Amniotic epithelial cell (primary cell): ENCODE data around the gene KANSL3.
"Not testable (repeated sequence)": the region's sequence is repeated elsewhere in the genome, so short reads cannot be mapped to it uniquely, and the experiment has no call there.

Experiments
- DNase-seq: peaks from one replicate; pipeline ENCODE4 v3.0.0-alpha.2; 2010; ENCODE audit warnings: low read depth

KANSL3 gene

DNA sequence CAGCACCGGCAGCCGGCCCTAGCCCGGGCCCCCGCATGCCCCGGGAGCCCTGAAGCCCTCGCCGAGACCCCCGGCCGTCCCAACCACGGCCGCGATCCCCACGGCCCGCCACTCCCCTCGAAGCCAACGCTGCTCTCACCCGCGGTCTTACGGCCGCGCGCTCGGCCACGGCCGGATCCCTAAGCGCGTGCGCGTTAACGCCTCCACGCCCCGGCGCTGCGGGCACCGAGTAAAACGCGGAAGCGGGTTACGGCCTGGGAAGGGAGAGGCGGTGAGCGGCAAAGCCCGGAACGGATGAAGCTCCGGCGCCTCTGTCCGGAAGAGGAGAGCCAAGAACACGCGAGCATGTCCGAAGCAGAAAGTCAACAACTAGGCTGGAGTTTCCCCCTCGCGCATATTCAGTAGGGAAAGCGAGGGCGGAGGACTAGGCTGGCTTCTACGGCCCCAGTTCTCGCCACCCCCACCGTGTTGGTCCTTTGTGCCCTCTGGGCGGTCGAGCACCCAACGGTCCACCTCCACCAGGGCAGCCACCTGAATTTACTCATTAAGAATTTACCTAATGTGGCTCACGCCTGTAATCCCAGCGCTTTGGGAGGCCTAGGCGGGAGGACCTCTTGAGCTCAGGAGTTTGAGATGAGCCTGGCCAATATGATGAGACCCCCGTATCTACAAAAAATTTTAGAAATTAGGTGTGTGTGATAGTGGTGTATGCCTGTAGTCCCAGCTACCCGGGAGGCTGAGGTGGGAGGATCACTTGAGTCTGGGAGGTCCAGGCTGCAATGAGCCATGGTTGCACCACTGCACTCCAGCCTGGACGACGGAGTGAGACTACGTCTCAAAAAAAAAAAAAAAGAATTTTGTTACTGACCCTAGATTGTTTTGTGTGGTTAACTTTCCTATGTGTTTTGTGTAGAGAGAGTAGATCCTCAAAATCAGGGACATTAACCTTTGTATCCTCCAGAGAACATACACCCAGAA lies at the start of gene KANSL3:
Gene KANSL3 (minus strand): TSS at position 169 of the 978 bp plus-strand sequence. CDS start 1,177 bp downstream, outside the sequence.
- DNase-seq = peak; percentile 92

- no peak for DNase-seq
Measured at GRCh38 chr2:96687266-96687665, 49.2 kb upstream of the KANSL3 start.

- peak; percentile 35 for DNase-seq
Measured at GRCh38 chr2:96685577-96686459, 47.7 kb upstream of the KANSL3 start.

DNA sequence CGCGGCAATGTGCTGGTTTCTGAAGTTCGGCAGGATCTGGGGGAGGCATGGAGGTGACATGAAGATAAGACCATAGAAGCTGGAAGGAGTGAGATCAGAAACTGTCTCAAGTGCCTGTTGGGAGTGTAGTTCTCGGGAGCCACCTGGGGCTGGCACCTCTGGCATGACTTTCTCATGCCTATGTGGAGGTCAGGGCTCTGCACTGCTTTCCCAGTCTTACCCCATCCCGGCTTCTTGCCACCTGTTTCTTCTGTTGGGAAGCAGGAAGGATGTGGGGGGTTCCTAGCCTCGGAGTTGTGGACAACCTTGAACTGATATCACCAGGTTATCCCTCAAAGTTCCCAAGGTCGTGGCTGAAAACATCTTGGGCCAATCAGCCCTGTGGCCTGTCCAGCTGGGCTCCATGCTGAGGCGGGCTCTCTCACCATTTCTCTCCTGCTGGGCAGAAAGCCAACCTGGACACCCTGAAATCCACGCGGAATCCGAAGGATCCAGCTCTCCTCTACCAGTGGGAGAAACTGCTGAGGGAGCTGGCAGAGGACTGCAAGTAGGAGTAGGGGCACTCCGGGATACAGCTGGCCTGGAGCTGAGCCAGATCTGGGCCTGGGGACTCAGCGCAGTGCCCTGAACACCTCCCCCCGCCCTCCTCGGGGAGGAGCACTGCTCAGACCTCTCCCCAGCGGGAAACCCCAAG lies 46.9 kb upstream of the KANSL3 start:
- peak; percentile 46 for DNase-seq

GRCh38 chr2:96683972-96684820 lies 46.1 kb upstream of the KANSL3 start:
- DNase-seq = no peak

DNA sequence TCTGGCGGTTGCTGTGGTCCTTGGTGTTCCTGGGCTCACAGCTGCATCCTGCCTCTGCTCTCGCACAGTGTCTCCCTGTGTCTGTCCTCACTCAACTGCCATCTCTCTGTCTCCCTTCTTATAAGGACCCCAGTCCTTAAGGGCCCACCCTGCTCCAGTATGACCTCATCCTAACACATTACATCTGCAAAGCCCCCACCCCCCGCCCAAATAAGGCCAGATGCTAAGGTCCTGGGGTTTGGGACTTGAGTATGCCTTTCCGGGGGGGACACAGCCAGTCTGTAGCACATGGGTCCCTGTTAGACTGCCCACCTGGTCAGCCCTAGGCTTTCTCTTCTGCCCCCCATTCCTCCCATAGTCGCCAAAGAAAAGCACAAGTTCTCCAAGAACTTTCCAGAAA lies 45.2 kb upstream of the KANSL3 start:
- no peak for DNase-seq

DNA sequence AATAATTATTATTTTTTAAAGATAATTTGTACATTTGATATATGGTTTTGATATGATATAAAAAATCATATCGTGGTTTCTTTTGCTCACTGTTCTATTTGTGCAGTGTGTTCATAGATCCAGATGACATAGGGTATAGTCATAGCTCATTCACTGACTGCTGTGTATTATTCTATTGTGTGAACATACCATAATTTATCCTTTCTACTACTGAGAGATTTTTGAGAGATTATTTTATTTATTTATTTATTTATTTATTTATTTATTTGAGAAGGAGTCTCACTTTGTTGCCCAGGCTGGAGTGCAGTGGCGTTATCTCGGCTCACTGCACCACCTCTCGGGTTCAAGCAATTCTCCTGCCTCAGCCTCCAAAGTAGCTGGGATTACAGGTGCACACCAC lies 43.4 kb upstream of the KANSL3 start:
- no peak for DNase-seq

DNA sequence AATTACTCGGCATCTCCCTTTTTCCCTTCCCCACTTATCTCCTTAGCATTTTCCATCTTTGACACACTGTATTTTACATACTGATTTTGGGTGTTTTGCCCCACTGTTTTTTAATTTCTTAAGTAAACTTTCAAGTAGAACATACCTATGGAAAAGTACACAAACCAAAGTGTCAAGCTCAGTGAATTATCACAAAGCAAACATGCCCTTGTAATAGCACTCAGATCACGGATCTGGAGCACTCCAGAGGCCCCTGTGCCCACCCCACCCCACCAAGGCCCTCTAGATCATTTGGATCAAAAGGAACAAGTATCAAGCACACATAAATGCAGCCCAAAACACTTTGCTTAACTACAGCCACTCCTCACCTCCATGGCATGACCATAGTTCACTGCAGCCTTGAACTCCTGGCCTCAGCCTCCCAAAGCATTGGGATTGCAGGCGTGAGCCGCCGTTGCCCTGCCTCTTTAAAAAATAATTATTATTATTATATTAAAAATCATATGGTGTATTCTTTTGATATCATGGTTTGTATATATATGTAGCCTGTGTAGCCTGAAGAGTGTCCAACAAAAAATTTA lies 42.5 kb upstream of the KANSL3 start:
- DNase-seq = no peak

DNA sequence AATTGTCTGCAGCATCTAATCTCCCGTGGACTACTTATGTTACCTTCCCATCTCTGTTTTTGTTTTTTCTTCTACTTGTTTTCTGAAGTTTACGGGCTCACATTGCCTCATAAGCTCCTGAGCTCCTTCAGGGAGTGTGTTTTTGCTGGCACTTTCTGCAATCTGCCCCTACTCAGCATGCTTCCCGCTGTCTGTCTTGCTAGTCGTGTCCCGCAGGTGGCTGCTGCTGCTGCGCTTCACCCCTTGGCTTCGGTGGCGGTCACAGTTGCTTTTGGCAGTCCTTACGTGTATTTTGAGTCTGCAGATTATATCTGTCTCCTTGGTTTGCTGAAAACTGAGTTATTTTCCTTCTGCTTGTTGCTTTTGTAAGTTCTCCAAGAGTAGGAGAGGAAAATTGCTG lies 41.7 kb upstream of the KANSL3 start:
- DNase-seq = no peak

DNA sequence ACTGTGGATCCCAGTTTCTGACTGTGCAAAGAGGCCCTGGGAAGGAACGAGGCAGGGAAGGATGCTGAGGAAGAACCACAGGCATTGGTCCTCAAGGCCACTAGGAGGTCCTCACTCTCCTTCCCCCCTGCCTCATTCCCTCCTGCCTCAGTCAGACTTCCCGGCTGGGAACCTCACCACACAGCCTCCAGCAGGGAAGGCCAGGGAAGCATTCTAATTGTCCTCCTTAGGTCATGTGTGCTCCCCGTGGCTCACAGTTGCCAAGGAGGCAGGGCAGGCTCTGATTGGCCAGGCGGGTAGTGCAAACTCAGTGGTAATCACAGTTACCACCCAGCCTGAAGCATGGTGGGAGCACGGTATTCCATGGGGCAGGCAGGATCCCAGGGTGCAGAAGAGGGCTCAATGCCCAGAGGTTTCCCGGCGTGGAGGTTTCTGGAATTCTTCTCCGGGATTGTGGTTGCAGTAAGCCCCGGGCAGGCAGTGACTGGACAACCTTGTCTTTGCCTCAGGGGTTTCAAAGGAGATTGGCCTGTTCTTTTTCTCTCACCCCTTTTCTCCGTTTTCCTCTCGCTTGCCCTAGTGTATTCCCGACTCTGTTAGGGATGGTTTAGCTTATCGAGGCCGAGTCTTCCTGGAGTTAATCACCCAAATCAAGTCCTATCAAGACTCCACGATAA lies 31.6 kb upstream of the KANSL3 start:
- no peak for DNase-seq

DNA sequence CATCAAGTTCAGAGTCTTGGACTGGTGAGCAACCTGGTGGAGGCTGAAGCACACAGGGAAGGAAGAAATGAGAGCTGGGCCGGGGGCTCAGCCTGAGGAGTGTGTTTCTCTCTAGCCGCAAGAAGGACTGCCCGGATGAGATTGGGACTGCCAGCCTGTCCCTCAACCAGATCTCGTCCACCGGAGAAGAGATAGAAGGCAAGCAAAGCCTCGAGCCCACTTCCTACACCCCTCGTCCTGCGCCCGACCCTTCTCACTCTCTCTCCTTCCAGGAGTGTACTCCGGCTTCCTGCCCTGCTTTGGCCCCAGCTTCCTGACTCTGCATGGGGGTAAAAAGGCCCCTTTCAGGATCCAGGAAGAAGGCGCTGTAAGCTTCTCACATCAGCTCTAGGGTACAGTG lies 30.7 kb upstream of the KANSL3 start:
- no peak for DNase-seq

DNA sequence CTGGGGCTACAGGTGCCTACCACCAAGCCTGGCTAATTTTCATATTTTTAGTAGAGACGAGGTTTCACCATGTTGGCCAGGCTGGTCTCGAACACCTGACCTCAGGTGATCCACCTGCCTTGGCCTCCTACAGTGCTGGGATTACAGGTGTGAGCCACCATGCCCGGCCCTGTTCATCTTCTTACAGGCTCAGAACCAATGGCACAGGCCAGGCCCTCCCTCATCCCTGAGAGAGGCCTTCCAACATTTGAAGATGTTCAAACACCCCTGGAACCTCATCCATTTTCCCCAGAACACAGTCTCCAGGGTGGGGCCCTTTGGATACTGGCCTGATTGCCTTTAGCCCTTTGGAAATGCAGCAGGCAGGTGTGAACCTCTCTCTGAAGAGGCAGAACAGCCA lies 27.6 kb upstream of the KANSL3 start:
- not testable (repeated sequence) for DNase-seq

DNA sequence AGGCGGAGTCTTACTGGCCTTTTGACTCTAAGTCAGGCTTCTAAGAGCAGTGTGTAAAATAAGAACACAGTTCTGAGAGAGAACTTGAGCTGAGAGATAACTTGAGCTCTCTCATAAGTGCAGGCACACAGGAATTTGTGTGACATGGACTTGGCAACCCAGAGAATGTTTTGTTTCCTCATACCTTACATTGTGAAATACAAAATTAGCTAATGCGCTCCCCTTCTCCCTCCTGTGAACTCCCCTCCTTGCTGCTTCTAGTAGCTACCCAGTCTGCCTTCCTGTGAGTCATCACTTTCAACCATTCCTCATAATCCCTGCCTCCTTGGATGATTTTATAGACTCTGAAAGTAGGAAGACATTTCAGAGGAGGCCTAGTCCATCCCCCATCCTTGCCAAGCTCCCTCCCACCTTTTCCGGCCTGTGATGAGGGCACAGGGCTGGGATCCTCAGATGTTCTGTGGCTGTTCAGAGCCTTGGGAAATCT lies 27.0 kb upstream of the KANSL3 start:
- peak; percentile 100 for DNase-seq

DNA sequence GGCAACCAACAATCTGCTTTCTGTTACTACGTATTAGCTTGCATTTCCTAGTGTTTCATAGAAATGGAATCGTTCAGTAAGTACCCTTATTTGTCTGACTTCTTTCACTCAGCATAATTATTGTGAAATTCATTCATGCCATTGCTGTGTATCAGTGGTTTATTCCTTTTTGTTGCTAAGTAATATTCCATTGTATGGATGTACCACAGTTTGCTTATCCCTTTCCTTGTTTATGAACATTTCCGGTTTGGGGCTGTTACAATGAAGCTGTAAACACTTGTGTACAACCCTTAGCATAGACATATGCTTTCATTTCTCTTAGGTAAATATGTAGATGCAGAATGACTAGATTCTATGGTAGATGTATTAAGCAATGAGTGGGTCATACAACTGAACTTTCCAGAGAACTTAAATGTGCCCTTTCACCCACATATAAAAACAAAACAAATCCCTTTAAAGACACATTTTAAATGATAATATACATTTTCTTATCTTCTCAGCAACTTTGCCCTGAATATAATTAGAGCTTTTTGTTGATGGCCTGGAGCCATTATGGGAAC lies 26.3 kb upstream of the KANSL3 start:
- peak; percentile 30 for DNase-seq

GRCh38 chr2:96663829-96664228 lies 25.7 kb upstream of the KANSL3 start:
- DNase-seq = no peak

DNA sequence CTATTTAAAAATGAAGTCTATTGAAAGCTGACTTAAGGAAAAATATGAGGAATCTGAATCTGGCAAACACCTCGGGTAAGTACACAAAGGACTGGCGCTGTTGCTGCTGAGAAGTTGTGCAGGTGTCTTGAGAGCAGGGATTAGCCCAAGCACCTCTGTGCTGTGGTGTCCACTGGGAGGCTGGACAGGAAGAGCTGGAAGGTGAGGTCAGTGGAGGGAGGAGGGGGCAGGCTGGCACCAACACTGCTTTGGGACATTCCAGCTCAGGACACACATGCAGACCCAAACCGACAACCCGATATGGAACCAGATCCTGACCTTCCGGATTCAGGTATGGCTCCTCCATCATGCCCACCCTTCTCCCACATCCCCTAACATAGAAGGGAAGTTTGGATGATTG lies 25.1 kb upstream of the KANSL3 start:
- DNase-seq = no peak

GRCh38 chr2:96662360-96662759 lies 24.2 kb upstream of the KANSL3 start:
- no peak for DNase-seq

- DNase-seq = no peak
Measured at GRCh38 chr2:96661324-96661723, 23.2 kb upstream of the KANSL3 start.

DNA sequence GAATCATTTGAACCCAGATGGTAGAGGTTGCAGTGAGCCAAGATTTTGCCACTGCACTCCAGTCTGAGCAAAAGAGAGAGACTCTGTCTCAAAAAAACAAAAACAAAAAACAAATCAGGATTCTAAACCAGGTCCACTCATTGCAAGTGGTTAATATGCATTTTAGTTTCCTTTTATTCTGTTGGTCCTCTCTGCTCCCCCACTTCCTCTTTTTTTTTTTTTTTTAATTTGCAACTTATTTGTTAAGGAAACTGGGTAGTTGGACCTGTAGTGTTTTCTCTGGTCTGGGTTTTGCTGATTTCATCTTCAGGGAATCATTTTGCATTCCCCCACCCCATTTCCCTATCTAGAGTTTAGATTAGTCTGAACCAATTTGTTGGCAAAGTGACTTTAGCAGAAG lies 18.4 kb upstream of the KANSL3 start:
- no peak for DNase-seq

DNA sequence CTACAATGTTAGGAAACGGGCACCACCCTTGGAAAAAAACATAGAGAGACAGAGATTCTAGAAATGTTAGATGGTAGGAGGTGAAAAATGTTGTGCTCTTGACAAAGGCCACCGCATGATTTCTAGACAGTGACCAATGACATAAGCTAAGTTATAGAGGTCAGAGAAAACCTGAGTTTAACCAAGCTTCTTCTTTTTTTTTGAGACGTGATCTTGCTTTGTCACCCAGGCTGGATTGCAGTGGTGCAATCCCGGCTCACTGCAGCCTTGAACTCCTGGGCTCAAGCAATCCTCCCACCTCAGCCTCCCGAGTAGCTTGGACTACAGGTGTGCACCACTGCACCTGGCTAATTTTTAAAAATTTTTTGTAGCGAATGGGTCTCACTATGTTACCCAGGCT lies 17.4 kb upstream of the KANSL3 start:
- no peak for DNase-seq
